Neural cell (in vitro differentiated cells): ENCODE data around the gene C6orf132.

ENCODE experiments used
- EP300 ChIP-seq: fragments of 450-650 bp; conservative IDR thresholded peaks from 2 replicates; pipeline ENCODE4 v1.6.1; 2014; ENCODE audit warnings: antibody characterized with exemption, mild to moderate bottlenecking, moderate library complexity; ENCODE audit not compliant: poor library complexity, severe bottlenecking
- MXI1 ChIP-seq: fragments of 450-650 bp; conservative IDR thresholded peaks from 2 replicates; pipeline ENCODE4 v1.6.1; 2014; ENCODE audit warnings: antibody characterized with exemption, mild to moderate bottlenecking; ENCODE audit not compliant: poor library complexity, severe bottlenecking
- POLR2AphosphoS5 ChIP-seq: IDR thresholded peaks from 2 replicates; pipeline ENCODE4 v1.6.1; 2012
- SMC3 ChIP-seq: fragments of 450-650 bp; conservative IDR thresholded peaks from 2 replicates; pipeline ENCODE4 v1.6.1; 2014; ENCODE audit warnings: antibody characterized with exemption, mild to moderate bottlenecking, moderate library complexity; ENCODE audit not compliant: poor library complexity
- TF ChIP-seq, protein P1 (sequence below): fragments of 450-650 bp; IDR thresholded peaks from 2 replicates; pipeline ENCODE4 v1.5.1; 2014; ENCODE audit warnings: antibody characterized with exemption, mild to moderate bottlenecking, moderate library complexity; ENCODE audit not compliant: poor library complexity, severe bottlenecking

DNA sequence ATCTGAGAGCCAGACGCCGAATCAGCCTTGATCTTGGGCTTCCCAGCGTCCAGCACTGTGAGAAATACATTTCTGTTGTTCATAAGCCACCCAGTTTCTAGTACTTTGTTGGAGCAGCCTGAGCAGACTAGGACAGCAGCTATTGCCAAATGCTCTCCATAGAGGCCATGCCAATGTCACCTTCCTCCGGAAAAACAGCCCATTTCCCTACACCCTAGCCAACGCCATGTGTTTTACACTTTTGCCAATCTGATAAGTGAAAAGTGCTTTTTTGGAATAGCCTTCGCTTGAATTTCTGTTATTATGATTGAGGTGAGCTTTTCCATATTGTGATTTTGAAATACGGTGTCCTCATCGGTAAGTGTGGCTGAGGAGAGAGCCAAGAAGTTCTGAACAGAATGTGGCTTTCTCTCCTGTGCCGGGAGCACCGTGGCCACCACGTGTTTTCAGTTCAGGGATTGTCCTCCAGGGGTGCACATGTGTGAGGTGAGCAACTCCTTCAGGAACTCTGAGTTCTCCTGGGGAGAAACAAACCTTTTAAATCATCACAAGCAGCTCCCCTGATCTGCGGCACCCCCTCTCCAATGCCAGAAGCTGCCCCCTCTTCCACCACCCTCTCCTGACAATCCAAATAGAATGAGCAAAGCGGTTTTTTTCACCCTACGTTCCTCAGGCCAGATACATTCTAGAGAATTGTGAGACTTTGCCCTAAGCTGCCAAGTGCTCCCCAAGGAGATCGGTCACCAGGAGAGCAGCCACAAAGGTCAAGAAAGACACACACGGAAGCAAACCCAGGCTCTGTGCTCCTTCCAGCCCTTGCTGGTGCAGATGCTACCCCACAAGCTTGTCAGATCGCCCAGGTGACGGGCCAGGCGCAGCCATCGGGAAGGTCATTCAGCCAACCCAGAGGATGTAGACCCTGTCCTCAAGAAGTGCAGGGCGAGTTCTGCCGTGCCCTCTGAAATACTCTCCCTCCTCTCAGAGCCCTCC, 56.1 kb downstream of the C6orf132 start:
- TF ChIP-seq, protein P1, sequence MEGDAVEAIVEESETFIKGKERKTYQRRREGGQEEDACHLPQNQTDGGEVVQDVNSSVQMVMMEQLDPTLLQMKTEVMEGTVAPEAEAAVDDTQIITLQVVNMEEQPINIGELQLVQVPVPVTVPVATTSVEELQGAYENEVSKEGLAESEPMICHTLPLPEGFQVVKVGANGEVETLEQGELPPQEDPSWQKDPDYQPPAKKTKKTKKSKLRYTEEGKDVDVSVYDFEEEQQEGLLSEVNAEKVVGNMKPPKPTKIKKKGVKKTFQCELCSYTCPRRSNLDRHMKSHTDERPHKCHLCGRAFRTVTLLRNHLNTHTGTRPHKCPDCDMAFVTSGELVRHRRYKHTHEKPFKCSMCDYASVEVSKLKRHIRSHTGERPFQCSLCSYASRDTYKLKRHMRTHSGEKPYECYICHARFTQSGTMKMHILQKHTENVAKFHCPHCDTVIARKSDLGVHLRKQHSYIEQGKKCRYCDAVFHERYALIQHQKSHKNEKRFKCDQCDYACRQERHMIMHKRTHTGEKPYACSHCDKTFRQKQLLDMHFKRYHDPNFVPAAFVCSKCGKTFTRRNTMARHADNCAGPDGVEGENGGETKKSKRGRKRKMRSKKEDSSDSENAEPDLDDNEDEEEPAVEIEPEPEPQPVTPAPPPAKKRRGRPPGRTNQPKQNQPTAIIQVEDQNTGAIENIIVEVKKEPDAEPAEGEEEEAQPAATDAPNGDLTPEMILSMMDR, result no peak
- TF ChIP-seq MXI1 (no peak), POLR2AphosphoS5 (no peak), EP300 (no peak), SMC3 (no peak)
